Muscle layer of colon (tissue), 2 donors: ENCODE measurements around the gene CACNA1D.

Experiments
- H3K27ac ChIP-seq: one replicate; pipeline ENCODE4 v1.7.0; 2013; ENCODE audit warnings: low read depth, mild to moderate bottlenecking, low read length, moderate library complexity
- H3K27me3 ChIP-seq, 2 donors: one replicate each; pipeline ENCODE4 v1.7.0; 2013; ENCODE audit warnings: low read length in 2 of 2, mild to moderate bottlenecking in 2 of 2; ENCODE audit not compliant: insufficient read depth in 2 of 2, control insufficient read depth in 1 of 2
- H3K36me3 ChIP-seq: one replicate; pipeline ENCODE4 v1.7.0; 2013; ENCODE audit warnings: mild to moderate bottlenecking, low read length; ENCODE audit not compliant: insufficient read depth
- H3K4me1 ChIP-seq: one replicate; pipeline ENCODE4 v1.7.0; 2013; ENCODE audit warnings: mild to moderate bottlenecking, low read length; ENCODE audit not compliant: insufficient read depth
- H3K4me3 ChIP-seq, 2 donors: one replicate each; pipeline ENCODE4 v1.7.0; 2013; ENCODE audit warnings: low read length in 2 of 2, low read depth in 1 of 2, mild to moderate bottlenecking in 1 of 2, moderate library complexity in 1 of 2
- H3K9ac ChIP-seq: one replicate; pipeline ENCODE4 v1.7.0; 2013; ENCODE audit warnings: low read length
- H3K9me3 ChIP-seq: one replicate; pipeline ENCODE4 v1.7.0; 2013; ENCODE audit warnings: mild to moderate bottlenecking, low read length
- donor health status: abdominal sarcoma.
- donor health status: Adenocarcinoma of cecum.

CACNA1D gene

DNA sequence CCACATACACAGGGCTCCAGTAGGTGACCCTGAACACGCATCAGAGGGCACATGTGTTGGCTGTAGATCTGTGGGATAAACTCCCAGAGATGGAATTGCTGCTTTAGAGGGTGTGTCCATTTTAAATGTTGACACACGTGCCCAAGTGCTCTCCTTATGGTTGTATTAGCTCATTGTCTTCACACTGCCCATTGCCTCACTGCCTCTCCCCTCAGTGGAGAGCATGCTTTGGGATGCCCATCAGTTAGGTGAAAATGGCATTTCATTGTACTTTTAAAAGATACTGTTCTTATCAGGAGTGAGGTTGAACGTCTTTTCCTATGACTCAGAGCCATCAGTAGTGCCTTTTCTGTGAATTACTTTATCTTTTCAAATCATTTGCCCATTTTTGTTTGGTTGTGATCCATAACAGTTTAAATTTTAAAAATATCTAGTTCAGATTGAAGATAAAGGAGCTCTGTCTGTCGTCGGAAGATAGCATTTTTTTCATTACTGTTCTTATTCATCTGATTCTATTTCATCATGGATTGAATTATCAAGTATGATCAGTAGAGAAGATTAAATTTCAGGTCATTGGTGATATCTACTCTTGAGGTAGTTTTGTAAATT, 231.1 kb downstream of the CACNA1D start:
- Histone ChIP-seq H3K27me3 (no peaks in the 10 kb centered on the region), H3K36me3 (no peaks in the 10 kb centered on the region), H3K9ac (no peak overlapping the region), H3K9me3 (no peaks in the 10 kb centered on the region), H3K27ac (no peak overlapping the region), H3K4me1 (no peaks in the 10 kb centered on the region), H3K4me3 (no peak overlapping the region)

DNA sequence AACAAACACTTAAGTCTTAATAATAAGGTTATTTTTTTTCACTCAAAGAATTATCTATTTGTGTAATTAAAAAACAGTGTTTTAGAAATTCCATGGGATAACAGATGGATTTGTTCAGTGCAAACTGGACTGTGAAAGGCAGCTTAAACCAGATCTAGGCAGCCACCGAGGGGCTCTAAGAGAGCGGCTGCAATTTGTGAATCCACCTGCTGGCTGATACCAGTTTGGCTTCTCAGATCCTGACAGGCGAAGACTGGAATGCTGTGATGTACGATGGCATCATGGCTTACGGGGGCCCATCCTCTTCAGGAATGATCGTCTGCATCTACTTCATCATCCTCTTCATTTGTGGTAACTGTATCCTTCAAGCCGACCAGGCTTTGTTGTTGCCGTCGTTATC, 232.2 kb downstream of the CACNA1D start:
- H3K9ac ChIP-seq = no peak overlapping the region

GRCh38 chr3:53728606-53729005, 234.2 kb downstream of the CACNA1D start:
- Histone ChIP-seq H3K27me3 (no peaks in the 10 kb centered on the region), H3K9me3 (no peaks in the 10 kb centered on the region), H3K4me3 (no peak overlapping the region), H3K36me3 (no peaks in the 10 kb centered on the region), H3K4me1 (no peaks in the 10 kb centered on the region), H3K9ac (no peak overlapping the region), H3K27ac (no peak overlapping the region)

More for the DNA sequence above, 232.2 kb downstream of the CACNA1D start:
- Histone ChIP-seq H3K36me3 (no peaks in the 10 kb centered on the region), H3K4me3 (no peak overlapping the region), H3K9me3 (no peaks in the 10 kb centered on the region), H3K4me1 (no peaks in the 10 kb centered on the region), H3K27ac (no peak overlapping the region), H3K27me3 (no peaks in the 10 kb centered on the region)

GRCh38 chr3:53729159-53729558, 234.7 kb downstream of the CACNA1D start:
- no peak overlapping the region for H3K27ac ChIP-seq
- no peak overlapping the region for H3K9ac ChIP-seq
- H3K27me3 ChIP-seq = no peaks in the 10 kb centered on the region
- H3K9me3 ChIP-seq = no peaks in the 10 kb centered on the region
- H3K36me3 ChIP-seq = no peaks in the 10 kb centered on the region
- no peak overlapping the region for H3K4me3 ChIP-seq
- H3K4me1 ChIP-seq = no peaks in the 10 kb centered on the region

DNA sequence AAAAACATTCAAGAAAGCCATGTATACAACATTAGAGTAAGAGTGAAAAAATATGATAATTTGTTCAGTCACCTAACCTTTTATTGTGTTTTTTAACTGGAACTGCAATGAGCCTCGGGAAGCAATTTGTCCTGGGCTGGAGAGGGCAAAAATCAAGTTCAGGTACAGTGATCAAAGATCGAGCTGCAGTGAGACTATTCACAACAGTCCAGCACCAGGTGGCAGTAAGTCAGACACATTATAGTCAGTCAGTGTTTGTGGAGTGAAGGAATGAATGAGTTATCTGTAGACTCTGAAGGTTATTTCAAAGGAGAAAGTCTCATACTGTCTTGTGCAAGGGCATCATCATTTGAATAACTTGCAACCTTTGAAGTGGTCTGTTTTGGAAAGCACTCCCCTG, 235.2 kb downstream of the CACNA1D start:
- no peak overlapping the region for H3K9ac ChIP-seq
- no peak overlapping the region for H3K4me3 ChIP-seq
- H3K4me1 ChIP-seq = no peaks in the 10 kb centered on the region
- H3K9me3 ChIP-seq = no peaks in the 10 kb centered on the region
- no peak overlapping the region for H3K27ac ChIP-seq
- no peaks in the 10 kb centered on the region for H3K36me3 ChIP-seq
- no peaks in the 10 kb centered on the region for H3K27me3 ChIP-seq

DNA sequence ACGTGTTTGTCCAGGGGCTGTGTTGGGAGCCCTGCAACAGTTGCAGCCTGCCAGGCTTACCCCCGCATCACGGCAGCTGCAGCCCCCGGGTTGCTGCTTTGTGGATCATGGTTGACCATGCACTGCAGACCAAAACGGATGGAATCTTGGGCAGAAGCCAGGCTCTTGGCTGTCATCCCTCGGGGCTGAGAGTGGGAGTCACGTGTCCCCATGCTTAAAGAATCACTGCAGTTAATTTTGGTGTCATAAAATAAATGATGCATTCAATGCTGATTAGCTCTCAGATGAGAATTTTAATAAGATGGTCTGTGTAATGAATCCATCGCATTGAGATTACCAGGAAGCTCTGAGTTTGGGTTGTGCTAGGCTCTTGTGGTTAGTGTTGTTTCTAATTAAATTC, 236.2 kb downstream of the CACNA1D start:
- H3K27ac ChIP-seq = no peak overlapping the region
- H3K9ac ChIP-seq = no peak overlapping the region
- no peaks in the 10 kb centered on the region for H3K36me3 ChIP-seq
- H3K9me3 ChIP-seq = no peaks in the 10 kb centered on the region
- H3K4me1 ChIP-seq = no peaks in the 10 kb centered on the region
- no peaks in the 10 kb centered on the region for H3K27me3 ChIP-seq
- no peak overlapping the region for H3K4me3 ChIP-seq

- H3K9ac ChIP-seq = no peak overlapping the region
- H3K27me3 ChIP-seq = no peaks in the 10 kb centered on the region
- no peaks in the 10 kb centered on the region for H3K36me3 ChIP-seq
- no peaks in the 10 kb centered on the region for H3K4me1 ChIP-seq
- no peaks in the 10 kb centered on the region for H3K9me3 ChIP-seq
- H3K4me3 ChIP-seq = no peak overlapping the region
- H3K27ac ChIP-seq = no peak overlapping the region
These were observed 237.7 kb downstream of the CACNA1D start for GRCh38 chr3:53731934-53732624.

DNA sequence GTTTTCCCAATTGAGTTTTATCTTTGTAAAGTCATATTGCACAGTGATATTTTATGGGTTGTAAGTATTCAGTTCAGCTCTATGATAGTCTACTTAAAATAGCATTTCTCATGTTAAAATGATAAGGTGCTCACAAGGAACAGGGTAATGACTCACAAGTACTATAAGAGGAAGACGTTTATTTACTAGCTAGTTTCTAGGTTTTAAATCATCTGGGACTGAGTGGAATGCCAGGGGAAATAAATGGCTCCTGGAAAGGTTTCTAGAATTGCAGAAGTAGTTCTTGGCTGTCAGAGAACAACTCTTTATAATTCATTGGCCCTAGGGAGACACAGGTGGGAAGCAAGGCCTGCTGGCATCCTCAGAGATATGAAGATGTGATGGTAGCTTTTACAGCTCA, 239.0 kb downstream of the CACNA1D start:
- H3K9ac ChIP-seq = no peak overlapping the region
- H3K27me3 ChIP-seq = no peaks in the 10 kb centered on the region
- H3K9me3 ChIP-seq = no peaks in the 10 kb centered on the region
- H3K4me1 ChIP-seq = no peaks in the 10 kb centered on the region
- no peaks in the 10 kb centered on the region for H3K36me3 ChIP-seq
- H3K4me3 ChIP-seq = no peak overlapping the region
- H3K27ac ChIP-seq = no peak overlapping the region

DNA sequence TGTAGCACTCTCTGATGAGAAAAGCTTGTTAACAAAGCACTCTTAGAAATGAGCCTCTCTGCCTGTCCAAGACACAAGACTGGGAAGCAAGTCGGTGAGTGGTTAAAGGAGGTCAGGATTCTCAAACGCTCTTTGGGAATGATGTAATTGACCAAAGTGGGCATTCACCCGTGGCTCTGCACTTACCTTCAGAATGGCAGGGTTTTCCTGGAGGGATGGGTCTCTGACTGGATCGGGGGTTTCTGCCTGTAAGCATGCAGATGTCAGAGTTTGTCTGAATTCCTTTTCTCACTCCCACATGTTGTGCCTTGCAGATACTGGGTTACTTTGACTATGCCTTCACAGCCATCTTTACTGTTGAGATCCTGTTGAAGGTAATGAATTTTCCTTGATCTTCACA, 245.6 kb downstream of the CACNA1D start:
- H3K4me1 ChIP-seq = no peaks in the 10 kb centered on the region
- no peaks in the 10 kb centered on the region for H3K36me3 ChIP-seq
- no peaks in the 10 kb centered on the region for H3K9me3 ChIP-seq
- H3K4me3 ChIP-seq = no peak overlapping the region
- no peak overlapping the region for H3K27ac ChIP-seq
- no peak overlapping the region for H3K9ac ChIP-seq
- H3K27me3 ChIP-seq = no peaks in the 10 kb centered on the region

DNA sequence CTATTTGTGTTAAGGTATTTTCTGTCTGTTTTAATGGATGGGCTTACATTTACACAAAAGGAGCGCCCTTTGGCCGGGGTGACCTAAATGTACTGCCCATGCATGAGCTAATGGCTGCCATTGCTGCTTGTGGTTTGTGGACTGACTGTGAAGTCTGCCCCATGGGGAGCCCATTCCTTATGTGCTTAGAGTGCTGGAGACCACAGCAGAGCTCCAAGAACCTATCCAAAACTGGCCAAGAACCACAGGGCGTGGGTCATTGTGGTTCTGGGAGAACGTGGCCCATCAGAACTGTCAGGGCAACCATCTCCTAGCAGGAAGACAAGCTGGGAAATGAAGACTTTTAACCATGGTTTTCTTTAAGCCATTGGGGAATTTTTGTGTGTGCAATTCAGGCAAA, 246.5 kb downstream of the CACNA1D start:
- Histone ChIP-seq H3K4me1 (no peaks in the 10 kb centered on the region), H3K27ac (no peak overlapping the region), H3K27me3 (no peaks in the 10 kb centered on the region), H3K36me3 (no peaks in the 10 kb centered on the region), H3K4me3 (no peak overlapping the region), H3K9me3 (no peaks in the 10 kb centered on the region), H3K9ac (no peak overlapping the region)

- no peak overlapping the region for H3K9ac ChIP-seq
- H3K4me3 ChIP-seq = no peak overlapping the region
- no peaks in the 10 kb centered on the region for H3K27me3 ChIP-seq
- H3K27ac ChIP-seq = no peak overlapping the region
- no peaks in the 10 kb centered on the region for H3K36me3 ChIP-seq
- H3K4me1 ChIP-seq = no peaks in the 10 kb centered on the region
- no peaks in the 10 kb centered on the region for H3K9me3 ChIP-seq
These were observed 249.9 kb downstream of the CACNA1D start for GRCh38 chr3:53744351-53744750.

- H3K9ac ChIP-seq = no peak overlapping the region
- H3K9me3 ChIP-seq = no peaks in the 10 kb centered on the region
- H3K4me3 ChIP-seq = no peak overlapping the region
- H3K27me3 ChIP-seq = no peaks in the 10 kb centered on the region
- H3K4me1 ChIP-seq = no peaks in the 10 kb centered on the region
- no peak overlapping the region for H3K27ac ChIP-seq
- no peaks in the 10 kb centered on the region for H3K36me3 ChIP-seq
These were observed 253.1 kb downstream of the CACNA1D start for GRCh38 chr3:53747559-53747958.
